Activated T-helper 2 cell treated with anti-CD3 and anti-CD28 coated beads, Interferon-gamma antibody, Interleukin-2, Interleukin-4, amounts not matched to agents 10 μg/mL and 5 μg/mL and 100 μg/mL, durations not matched to agents 14 hours and 24 hours and 36 hours (primary cell): ENCODE measurements around the gene HSPA1B. TPM values are rescaled to one million over a fixed set of nuclear protein-coding genes. Genes with fewer than 3 reads are reported as not detected.

Source experiments
- DNase-seq: peaks from one replicate; pipeline ENCODE4 v3.0.0; 2021; ENCODE audit warnings: low spot score
- H3K27ac Mint-ChIP-seq: one replicate; pipeline ENCODE4 v1.8.0; 2021; ENCODE audit warnings: mixed read lengths
- H3K27me3 Mint-ChIP-seq: one replicate; pipeline ENCODE4 v1.8.0; 2021; ENCODE audit warnings: low read depth, mixed read lengths
- H3K36me3 Mint-ChIP-seq: one replicate; pipeline ENCODE4 v1.8.0; 2021; ENCODE audit warnings: low read depth, mixed read lengths
- H3K4me1 Mint-ChIP-seq: one replicate; pipeline ENCODE4 v1.8.0; 2021; ENCODE audit warnings: low read depth, mixed read lengths
- H3K4me3 Mint-ChIP-seq: one replicate; pipeline ENCODE4 v1.8.0; 2021; ENCODE audit warnings: low read depth, mild to moderate bottlenecking, moderate library complexity, mixed read lengths
- H3K9me3 Mint-ChIP-seq: one replicate; pipeline ENCODE4 v1.8.0; 2021; ENCODE audit warnings: mixed read lengths
- intact Hi-C: fragments of 100-400 bp; cut with micrococcal nuclease; formaldehyde crosslinking; loops from one replicate; pipeline ENCODE4 v1.15.1; 2023
- total RNA-seq: library from RNA; stranded (reverse); gene quantifications from 2 replicates; pipeline ENCODE4 v1.2.3, GENCODE V29; 2022

HSPA1B gene
- total RNA-seq, 1 donor from 2014 or later: 116 TPM

DNA sequence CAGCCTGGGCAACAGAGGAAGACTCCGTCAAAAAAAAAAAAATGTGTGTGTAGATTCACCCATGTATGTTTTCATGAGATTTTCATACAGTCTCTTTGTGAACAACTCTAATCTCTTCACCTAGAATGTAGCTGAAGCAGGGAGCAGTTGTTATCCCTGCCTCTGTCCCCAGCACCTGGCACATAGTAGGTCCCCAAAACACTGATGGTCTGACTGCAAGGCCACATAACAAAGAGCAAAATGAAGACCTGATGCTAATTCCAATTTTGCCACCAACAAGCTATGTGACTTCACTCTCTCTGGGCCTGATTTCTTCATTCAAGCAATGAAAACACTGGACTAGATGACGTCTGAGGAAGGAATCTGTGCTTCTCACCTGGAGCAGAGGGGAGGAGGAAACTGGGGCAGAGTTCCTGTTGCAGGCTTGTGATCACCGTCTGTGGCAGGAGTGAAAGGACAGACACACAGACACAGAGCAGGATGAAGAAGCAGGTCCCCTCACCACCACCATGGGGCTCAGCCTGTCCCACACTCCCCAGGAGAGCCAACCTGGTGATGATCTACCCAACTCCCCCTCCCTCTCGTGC lies 46.6 kb downstream of the HSPA1B start:
- intact Hi-C loops: no loop called here
- H3K27ac Mint-ChIP-seq: no peak overlapping the region

DNA sequence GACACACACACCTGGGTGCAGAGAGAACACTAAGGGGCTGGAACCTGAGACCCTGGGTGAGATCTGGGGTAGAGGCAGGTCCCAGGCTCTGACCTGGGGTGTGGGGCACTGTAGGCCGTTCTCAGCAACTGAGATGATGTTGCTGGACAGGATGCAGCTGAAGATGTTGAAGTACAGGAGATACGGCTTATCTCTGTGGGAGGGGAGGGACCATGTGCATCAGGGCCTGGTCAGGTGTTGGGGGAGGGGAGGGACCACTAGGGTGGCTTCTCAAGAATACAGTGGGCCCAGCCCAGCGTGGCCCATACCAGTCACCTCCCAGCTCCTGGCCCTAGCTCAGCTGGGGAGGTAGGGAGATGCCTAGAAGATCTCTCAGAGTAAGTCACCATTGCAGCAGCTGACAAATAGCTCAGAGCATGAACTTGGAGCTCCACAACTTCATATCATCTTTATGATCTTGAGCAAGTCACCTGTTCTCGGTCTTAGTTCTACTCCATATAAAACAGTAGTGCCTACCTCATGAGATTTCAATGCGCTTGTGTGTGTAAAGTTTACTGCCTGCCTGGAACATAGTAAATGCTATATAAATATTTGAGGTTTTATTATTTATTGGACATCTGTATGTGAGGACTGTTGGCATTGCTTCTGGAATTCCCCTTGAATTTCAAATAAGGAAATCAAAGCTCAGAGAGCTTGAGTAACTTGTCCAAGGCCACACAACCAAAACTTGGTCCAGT lies 47.5 kb downstream of the HSPA1B start:
- H3K4me3 Mint-ChIP-seq: no peak overlapping the region
- H3K27ac Mint-ChIP-seq: no peak overlapping the region
- no peaks in the 10 kb centered on the region for H3K9me3 Mint-ChIP-seq
- peaks cover 6% of the 10 kb centered on the region for H3K36me3 Mint-ChIP-seq
- peaks cover 6% of the 10 kb centered on the region for H3K4me1 Mint-ChIP-seq
- H3K27me3 Mint-ChIP-seq: peaks cover 2% of the 10 kb centered on the region
- intact Hi-C loops: no loop called here
- no peak for DNase-seq

More for the DNA sequence above, 46.6 kb downstream of the HSPA1B start:
- Mint-ChIP-seq H3K9me3 (no peaks in the 10 kb centered on the region), H3K4me1 (peaks cover 6% of the 10 kb centered on the region), H3K27me3 (peaks cover 2% of the 10 kb centered on the region), H3K36me3 (no peaks in the 10 kb centered on the region), H3K4me3 (no peak overlapping the region)
- DNase-seq: no peak

DNA sequence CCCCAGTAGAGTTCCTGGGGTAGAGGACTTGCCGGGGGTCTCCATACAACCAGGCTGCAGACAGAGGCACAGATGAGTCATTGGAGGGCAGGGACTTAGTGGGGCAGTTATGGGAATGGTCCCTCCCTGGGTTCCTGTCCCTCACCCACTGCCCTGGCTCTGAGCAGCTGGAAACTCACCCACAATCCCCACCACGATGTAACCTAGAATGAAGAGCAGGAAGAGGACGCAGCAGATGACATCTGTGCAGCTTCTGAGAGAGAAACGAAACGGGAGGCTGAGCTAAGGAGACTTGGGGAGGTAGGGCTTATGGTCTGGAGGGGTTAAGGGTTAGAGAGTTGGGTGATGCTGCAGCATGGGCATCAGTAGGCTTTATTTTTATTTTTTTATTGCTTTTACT lies 48.3 kb downstream of the HSPA1B start:
- Mint-ChIP-seq H3K27ac (no peak overlapping the region), H3K27me3 (peaks cover 2% of the 10 kb centered on the region), H3K9me3 (no peaks in the 10 kb centered on the region), H3K4me3 (no peak overlapping the region), H3K36me3 (peaks cover 13% of the 10 kb centered on the region), H3K4me1 (peaks cover 6% of the 10 kb centered on the region)
- intact Hi-C loops: no loop called here
- DNase-seq: no peak

DNA sequence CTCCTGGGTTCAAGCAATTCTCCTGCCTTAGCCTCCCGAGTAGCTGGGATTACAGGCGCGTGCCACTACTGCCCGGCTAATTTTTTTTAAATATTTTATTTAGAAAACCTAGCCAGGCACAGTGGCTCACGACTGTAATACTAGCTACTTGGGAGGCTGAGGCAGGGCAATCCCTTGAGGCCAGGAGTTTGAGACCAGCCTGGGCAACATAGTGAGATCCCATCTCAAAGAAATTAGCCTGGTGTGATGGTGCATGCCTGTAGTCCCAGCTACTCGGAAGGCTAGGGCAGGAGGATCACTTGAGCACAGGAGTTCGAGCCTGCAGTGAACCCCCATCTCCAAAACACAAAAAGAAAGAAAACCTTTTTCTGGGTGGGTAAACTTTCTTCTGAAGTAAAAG lies 48.8 kb downstream of the HSPA1B start:
- Mint-ChIP-seq H3K4me3 (no peak overlapping the region), H3K9me3 (no peaks in the 10 kb centered on the region), H3K27ac (no peak overlapping the region), H3K36me3 (peaks cover 18% of the 10 kb centered on the region), H3K27me3 (peaks cover 2% of the 10 kb centered on the region), H3K4me1 (peaks cover 4% of the 10 kb centered on the region)
- DNase-seq: no peak
- intact Hi-C loops: no loop called here

DNA sequence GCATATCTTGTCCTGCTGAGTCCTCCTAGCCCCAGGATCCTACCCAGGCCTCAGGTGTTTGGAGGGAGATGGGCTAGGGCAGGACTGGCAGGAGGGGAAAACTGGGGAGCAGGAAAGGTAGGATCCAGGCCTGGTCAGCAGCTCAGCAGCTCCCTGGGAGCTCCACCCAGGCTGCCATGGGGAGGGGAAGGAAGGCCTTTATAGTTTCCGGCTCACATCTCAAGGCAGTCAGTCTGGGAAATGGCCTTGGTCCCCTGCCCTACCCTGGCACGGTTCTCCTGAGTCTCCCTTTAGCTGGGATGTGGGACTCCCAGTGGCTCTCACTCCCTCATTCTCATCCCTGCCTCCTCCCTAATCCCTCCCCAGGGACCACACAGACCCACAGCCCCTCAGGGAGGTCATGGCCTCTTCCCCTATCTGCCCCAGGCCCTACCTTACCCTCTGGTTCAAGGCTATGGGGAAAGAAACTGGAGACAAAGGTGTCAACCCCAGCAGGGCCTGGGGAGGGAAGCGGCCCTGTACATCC lies 49.6 kb downstream of the HSPA1B start:
- Mint-ChIP-seq H3K4me3 (no peak overlapping the region), H3K36me3 (peaks cover 24% of the 10 kb centered on the region), H3K9me3 (no peaks in the 10 kb centered on the region), H3K27me3 (no peaks in the 10 kb centered on the region), H3K4me1 (peaks cover 4% of the 10 kb centered on the region), H3K27ac (no peak overlapping the region)
- intact Hi-C loops: no loop called here
- DNase-seq: no peak

DNA sequence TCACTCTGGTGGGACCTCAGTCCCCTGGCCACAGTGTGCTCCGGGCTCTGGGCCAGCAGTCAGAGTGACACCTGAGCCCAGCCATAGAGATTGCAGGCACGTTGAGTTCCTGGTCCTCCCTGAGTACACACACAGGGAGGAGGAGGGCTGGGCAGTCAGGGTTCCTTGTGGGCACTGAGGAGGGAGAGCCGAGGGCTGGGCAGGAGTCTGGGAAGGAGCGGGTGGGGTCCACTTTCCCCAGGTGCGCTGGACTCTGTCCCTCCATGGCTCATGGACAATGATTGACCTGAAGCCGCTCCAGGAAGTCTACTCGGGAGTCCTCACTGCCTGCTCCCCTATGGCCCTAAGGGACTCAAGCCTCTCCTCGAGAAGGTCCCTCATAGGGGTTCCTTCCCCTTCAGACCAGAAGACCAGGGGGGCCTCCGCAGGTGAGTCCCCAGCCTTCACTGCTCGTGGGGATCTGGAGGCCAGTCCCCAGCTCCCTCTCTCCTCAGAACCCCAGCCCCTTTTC lies 50.2 kb downstream of the HSPA1B start:
- intact Hi-C loops: no loop called here
- H3K4me1 Mint-ChIP-seq: peaks cover 4% of the 10 kb centered on the region
- no peak overlapping the region for H3K27ac Mint-ChIP-seq
- H3K27me3 Mint-ChIP-seq: no peaks in the 10 kb centered on the region
- H3K4me3 Mint-ChIP-seq: no peak overlapping the region
- no peak for DNase-seq
- peaks cover 28% of the 10 kb centered on the region for H3K36me3 Mint-ChIP-seq
- H3K9me3 Mint-ChIP-seq: no peaks in the 10 kb centered on the region

DNA sequence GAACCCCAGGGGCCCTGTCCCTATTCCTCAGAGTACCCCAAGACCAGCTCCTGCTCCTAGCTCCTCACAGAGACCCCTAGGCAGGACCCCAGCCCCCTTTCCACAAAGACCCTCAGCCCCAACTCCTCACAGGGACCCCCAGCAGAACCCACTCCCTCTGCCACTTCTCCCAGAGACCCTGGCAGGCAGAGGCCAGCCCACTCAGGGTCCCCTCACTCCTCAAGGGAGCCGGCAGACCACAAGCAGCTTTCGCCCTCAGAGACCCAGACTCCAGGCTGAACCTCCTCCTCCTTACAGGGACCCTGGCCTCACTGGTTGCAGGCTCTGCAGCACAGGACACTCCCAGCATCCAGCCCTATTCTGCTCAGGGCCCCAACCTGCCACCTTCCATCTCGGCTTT lies 50.7 kb downstream of the HSPA1B start:
- peaks cover 33% of the 10 kb centered on the region for H3K36me3 Mint-ChIP-seq
- no peak for DNase-seq
- intact Hi-C loops: no loop called here
- H3K27me3 Mint-ChIP-seq: no peaks in the 10 kb centered on the region
- H3K4me3 Mint-ChIP-seq: no peak overlapping the region
- H3K9me3 Mint-ChIP-seq: no peaks in the 10 kb centered on the region
- no peak overlapping the region for H3K27ac Mint-ChIP-seq
- H3K4me1 Mint-ChIP-seq: peaks cover 4% of the 10 kb centered on the region

DNA sequence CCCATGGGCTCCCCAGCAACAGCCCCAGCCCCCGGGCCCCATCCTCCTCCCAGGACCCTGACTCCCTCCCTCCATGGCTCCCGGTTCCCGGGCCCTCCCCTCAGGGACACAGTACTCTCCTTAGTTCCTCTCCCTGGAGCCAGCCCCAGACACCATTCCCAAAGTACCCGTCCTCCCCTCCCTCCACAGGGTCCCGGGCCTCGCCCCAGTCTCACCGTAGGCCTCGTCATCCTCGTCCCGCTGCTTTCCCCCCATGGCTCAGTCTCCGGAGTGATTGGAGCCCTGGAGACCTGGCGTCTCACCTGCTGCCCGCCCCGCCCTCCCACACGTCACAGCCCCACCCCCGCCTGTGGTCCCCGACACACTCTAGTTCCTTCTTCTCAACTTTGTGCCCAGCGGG lies 51.2 kb downstream of the HSPA1B start, which contains the start of gene SLC44A4:
Gene SLC44A4, minus strand, starts transcription at position 272 of the 400 bp plus-strand sequence. Its CDS starts 17 bp downstream, at position 255.
- Mint-ChIP-seq H3K27me3 (no peaks in the 10 kb centered on the region), H3K36me3 (peaks cover 35% of the 10 kb centered on the region), H3K27ac (no peak within 1 kb of the TSS), H3K4me3 (no peak within 1 kb of the TSS), H3K9me3 (no peaks in the 10 kb centered on the region), H3K4me1 (peaks cover 4% of the 10 kb centered on the region)
- no peak for DNase-seq
- intact Hi-C loops: no loop called here

DNA sequence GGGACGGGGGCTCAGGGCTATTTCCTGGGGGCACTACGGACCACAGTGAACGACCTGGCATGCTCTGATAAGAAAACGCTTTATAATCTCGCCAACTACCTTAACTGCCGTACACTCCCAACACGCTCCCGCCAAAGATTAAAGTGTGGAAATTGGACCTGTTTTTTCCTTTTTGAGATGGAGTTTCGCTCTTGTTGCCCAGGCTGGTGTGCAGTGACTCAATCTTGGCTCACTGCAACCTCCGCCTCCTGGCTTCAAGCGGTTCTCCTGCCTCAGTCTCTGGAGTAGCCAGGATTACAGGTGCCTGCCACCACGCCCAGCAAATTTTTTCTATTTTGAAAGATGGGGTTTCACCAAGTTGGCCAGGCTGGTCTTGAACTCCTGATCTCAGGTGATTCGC lies 51.6 kb downstream of the HSPA1B start:
- Mint-ChIP-seq H3K4me3 (no peak overlapping the region), H3K4me1 (peaks cover 4% of the 10 kb centered on the region), H3K9me3 (no peaks in the 10 kb centered on the region), H3K27me3 (no peaks in the 10 kb centered on the region), H3K36me3 (peaks cover 35% of the 10 kb centered on the region), H3K27ac (no peak overlapping the region)
- intact Hi-C loops: no loop called here
- DNase-seq: no peak

Other genes starting within 250 kb of the HSPA1B start
- 16.3 and 16.6 TPM in 2 replicates for gene LTB, start 245.3 kb upstream of the HSPA1B start, total RNA-seq
- gene LST1, start 241.5 kb upstream of the HSPA1B start, total RNA-seq: 10.2 and 14.6 TPM in 2 replicates
- 8.0 and 9.3 TPM in 2 replicates for gene NCR3, start 234.7 kb upstream of the HSPA1B start, total RNA-seq
- gene AIF1, start 212.5 kb upstream of the HSPA1B start, total RNA-seq: 71.8 and 78.2 TPM in 2 replicates
- 298 and 304 TPM in 2 replicates for gene PRRC2A, start 207.0 kb upstream of the HSPA1B start, total RNA-seq
- gene BAG6, start 175.1 kb upstream of the HSPA1B start, total RNA-seq: 330 and 335 TPM in 2 replicates
- 2.3 and 2.4 TPM in 2 replicates for gene APOM, start 171.8 kb upstream of the HSPA1B start, total RNA-seq
- 18.1 and 19.3 TPM in 2 replicates for gene C6orf47, start 167.0 kb upstream of the HSPA1B start, total RNA-seq
- gene GPANK1, start 162.7 kb upstream of the HSPA1B start, total RNA-seq: 31.5 and 34.7 TPM in 2 replicates
- 266 and 279 TPM in 2 replicates for gene CSNK2B, start 161.7 kb upstream of the HSPA1B start, total RNA-seq
- gene LY6G5B, start 157.8 kb upstream of the HSPA1B start, total RNA-seq: 31.0 and 32.1 TPM in 2 replicates
- 4.6 and 4.8 TPM in 2 replicates for gene LY6G5C, start 146.7 kb upstream of the HSPA1B start, total RNA-seq
- gene ABHD16A, start 124.4 kb upstream of the HSPA1B start, total RNA-seq: 51.4 and 52.7 TPM in 2 replicates
- gene LY6G6F, start 120.9 kb upstream of the HSPA1B start, total RNA-seq: not detected in 2 replicates
- not detected in 2 replicates for gene LY6G6D, start 112.4 kb upstream of the HSPA1B start, total RNA-seq
- not detected in 2 replicates for gene LY6G6C, start 106.0 kb upstream of the HSPA1B start, total RNA-seq
- gene MPIG6B, start 104.4 kb upstream of the HSPA1B start, total RNA-seq: not detected in 2 replicates
- 5.8 and 7.7 TPM in 2 replicates for gene DDAH2, start 98.4 kb upstream of the HSPA1B start, total RNA-seq
- 412 and 423 TPM in 2 replicates for gene CLIC1, start 91.2 kb upstream of the HSPA1B start, total RNA-seq
- 82.8 and 93.3 TPM in 2 replicates for gene MSH5, start 87.7 kb upstream of the HSPA1B start, total RNA-seq
- 16.4 and 18.9 TPM in 2 replicates for gene SAPCD1, start 65.1 kb upstream of the HSPA1B start, total RNA-seq
- gene VWA7, start 50.4 kb upstream of the HSPA1B start, total RNA-seq: 5.6 and 5.9 TPM in 2 replicates
- 166 and 176 TPM in 2 replicates for gene VARS1, start 32.0 kb upstream of the HSPA1B start, total RNA-seq
- 130 TPM in 2 replicates for gene LSM2, start 20.8 kb upstream of the HSPA1B start, total RNA-seq
- gene HSPA1L, start 12.5 kb upstream of the HSPA1B start, total RNA-seq: 2.1 and 2.4 TPM in 2 replicates
- 112 and 118 TPM in 2 replicates for gene HSPA1A, start 12.2 kb upstream of the HSPA1B start, total RNA-seq
- gene NEU1, start 35.1 kb downstream of the HSPA1B start, total RNA-seq: 21.3 and 21.6 TPM in 2 replicates
- 0.18 TPM in 1 of 2 replicates, not detected in the other for gene SLC44A4, start 51.3 kb downstream of the HSPA1B start, total RNA-seq
- 76.3 and 76.5 TPM in 2 replicates for gene EHMT2, start 70.0 kb downstream of the HSPA1B start, total RNA-seq
- gene ZBTB12, start 74.3 kb downstream of the HSPA1B start, total RNA-seq: 4.8 and 4.9 TPM in 2 replicates
- gene C2, start 100.0 kb downstream of the HSPA1B start, total RNA-seq: 1.1 and 1.4 TPM in 2 replicates
- 0.16 TPM in 1 of 2 replicates, not detected in the other for gene CFB, start 118.4 kb downstream of the HSPA1B start, total RNA-seq
- gene NELFE, start 131.2 kb downstream of the HSPA1B start, total RNA-seq: 81.2 and 82.0 TPM in 2 replicates
- gene SKIC2, start 131.4 kb downstream of the HSPA1B start, total RNA-seq: 93.7 and 99.5 TPM in 2 replicates
- gene DXO, start 144.4 kb downstream of the HSPA1B start, total RNA-seq: 15.7 and 16.6 TPM in 2 replicates
- 2.6 and 3.1 TPM in 2 replicates for gene C4A, start 154.3 kb downstream of the HSPA1B start, total RNA-seq
- 2.9 and 4.2 TPM in 2 replicates for gene C4B, start 187.1 kb downstream of the HSPA1B start, total RNA-seq
- 0.25 and 0.39 TPM in 2 replicates for gene CYP21A2, start 210.7 kb downstream of the HSPA1B start, total RNA-seq